Neural progenitor cell (in vitro differentiated cells): Measurements from ENCODE around the gene SRGAP3. TPM values are rescaled to one million over a fixed set of nuclear protein-coding genes. Genes with fewer than 3 reads are reported as not detected.

Experiments
- DNase-seq: peaks from one replicate; pipeline ENCODE4 v3.0.0-alpha.2; 2016; ENCODE audit warnings: low spot score
- H2AFZ ChIP-seq: fragments of 200-600 bp; sonication (generic); replicated peaks from 2 replicates; pipeline ENCODE4 v1.6.1; 2016; ENCODE audit warnings: antibody characterized with exemption
- H3F3A ChIP-seq: fragments of 200-600 bp; sonication (generic); 2 replicates; pipeline ENCODE4 v1.6.1; 2016; ENCODE audit warnings: antibody characterized with exemption, low read depth
- H3K27ac ChIP-seq: fragments of 200-600 bp; sonication (generic); 2 replicates; pipeline ENCODE4 v1.5.1; 2016; ENCODE audit warnings: mild to moderate bottlenecking
- H3K27me3 ChIP-seq: fragments of 200-600 bp; sonication (generic); 2 replicates; pipeline ENCODE4 v1.6.1; 2016; ENCODE audit warnings: mild to moderate bottlenecking, moderate library complexity
- H3K36me3 ChIP-seq: fragments of 200-600 bp; sonication (generic); 2 replicates; pipeline ENCODE4 v1.5.1; 2016
- H3K4me1 ChIP-seq: fragments of 200-600 bp; sonication (generic); 2 replicates; pipeline ENCODE4 v1.6.1; 2016; ENCODE audit warnings: mixed run types
- H3K4me2 ChIP-seq: fragments of 200-600 bp; sonication (generic); 2 replicates; pipeline ENCODE4 v1.6.1; 2016
- H3K4me3 ChIP-seq: fragments of 200-600 bp; sonication (generic); 2 replicates; pipeline ENCODE4 v1.5.1; 2016
- H3K79me2 ChIP-seq: fragments of 200-600 bp; sonication (generic); 2 replicates; pipeline ENCODE4 v1.6.1; 2016; ENCODE audit warnings: low read depth
- H3K9ac ChIP-seq: fragments of 200-600 bp; sonication (generic); 2 replicates; pipeline ENCODE4 v1.6.1; 2016
- H3K9me3 ChIP-seq: fragments of 200-600 bp; sonication (generic); 2 replicates; pipeline ENCODE4 v1.5.1; 2016; ENCODE audit warnings: low read depth
- H4K20me1 ChIP-seq: fragments of 200-600 bp; sonication (generic); 2 replicates; pipeline ENCODE4 v1.6.1; 2016; ENCODE audit warnings: low read depth
- H3K27ac Mint-ChIP-seq: 3 replicates; pipeline ENCODE4 v1.8.0; 2021; ENCODE audit warnings: mixed read lengths
- H3K27me3 Mint-ChIP-seq: 2 replicates; pipeline ENCODE4 v1.8.0; 2022; ENCODE audit warnings: low read depth, mild to moderate bottlenecking, inconsistent platforms, moderate library complexity, mixed read lengths; ENCODE audit not compliant: insufficient read depth
- H3K36me3 Mint-ChIP-seq: 3 replicates; pipeline ENCODE4 v1.8.0; 2021; ENCODE audit warnings: mixed read lengths
- H3K4me1 Mint-ChIP-seq: 3 replicates; pipeline ENCODE4 v1.8.0; 2021; ENCODE audit warnings: mixed read lengths
- H3K4me3 Mint-ChIP-seq: 3 replicates; pipeline ENCODE4 v1.8.0; 2021; ENCODE audit warnings: mild to moderate bottlenecking, moderate library complexity, mixed read lengths
- H3K9me3 Mint-ChIP-seq: 3 replicates; pipeline ENCODE4 v1.8.0; 2020; ENCODE audit warnings: mixed read lengths
- CTCF ChIP-seq: fragments of 200-600 bp; sonication (generic); IDR thresholded peaks from 2 replicates; pipeline ENCODE4 v1.5.1; 2017; ENCODE audit warnings: antibody characterized with exemption, mild to moderate bottlenecking
- EZH2 ChIP-seq: fragments of 200-600 bp; sonication (generic); IDR thresholded peaks from 2 replicates; pipeline ENCODE4 v1.6.1; 2017; ENCODE audit warnings: antibody characterized with exemption, mild to moderate bottlenecking, moderate library complexity
- EZH2phosphoT487 ChIP-seq: fragments of 200-600 bp; sonication (generic); IDR thresholded peaks from 2 replicates; pipeline ENCODE4 v1.6.1; 2017; ENCODE audit warnings: antibody characterized with exemption
- total RNA-seq: library from RNA; depleted of rRNA; stranded (reverse); fragments of >200 nt; gene quantifications from 2 replicates; pipeline ENCODE4 v1.2.3, GENCODE V29; 2015; ENCODE audit warnings: low replicate concordance

SRGAP3 gene
- total RNA-seq, 1 donor from 2014 or later = 59.3 TPM

- Mint-ChIP-seq H3K9me3 (no peaks in the 10 kb centered on the region), H3K4me3 (no peak overlapping the region), H3K27me3 (no peaks in the 10 kb centered on the region), H3K36me3 (peaks cover 10% of the 10 kb centered on the region), H3K4me1 (peaks cover 63% of the 10 kb centered on the region), H3K27ac (no peak overlapping the region)
- Histone ChIP-seq H3K27ac (no peak overlapping the region), H3K9me3 (no peaks in the 10 kb centered on the region), H3K4me1 (peaks cover 22% of the 10 kb centered on the region), H4K20me1 (peaks cover 24% of the 10 kb centered on the region), H3K79me2 (peaks cover 4% of the 10 kb centered on the region), H2AFZ (no peak overlapping the region), H3K27me3 (no peaks in the 10 kb centered on the region), H3K4me3 (no peak overlapping the region), H3K4me2 (no peak overlapping the region), H3F3A (peaks cover 5% of the 10 kb centered on the region), H3K36me3 (no peaks in the 10 kb centered on the region), H3K9ac (no peak overlapping the region)
- no peak for DNase-seq
- TF ChIP-seq EZH2phosphoT487 (no peak), CTCF (no peak), EZH2 (no peak)
Observed at GRCh38 chr3:9214185-9214584, 35.3 kb downstream of the SRGAP3 start.

GRCh38 chr3:9213019-9213634, 36.3 kb downstream of the SRGAP3 start:
- Mint-ChIP-seq H3K4me3 (no peak overlapping the region), H3K27ac (peak overlapping the region; percentile 31), H3K36me3 (peaks cover 16% of the 10 kb centered on the region), H3K4me1 (peaks cover 65% of the 10 kb centered on the region), H3K9me3 (no peaks in the 10 kb centered on the region), H3K27me3 (no peaks in the 10 kb centered on the region)
- Histone ChIP-seq H2AFZ (no peak overlapping the region), H3K27me3 (no peaks in the 10 kb centered on the region), H3K4me2 (no peak overlapping the region), H3K27ac (no peak overlapping the region), H4K20me1 (peaks cover 20% of the 10 kb centered on the region), H3K9me3 (no peaks in the 10 kb centered on the region), H3K4me1 (peaks cover 19% of the 10 kb centered on the region), H3K9ac (no peak overlapping the region), H3K36me3 (no peaks in the 10 kb centered on the region), H3K79me2 (peaks cover 4% of the 10 kb centered on the region), H3K4me3 (no peak overlapping the region), H3F3A (peaks cover 2% of the 10 kb centered on the region)
- TF ChIP-seq EZH2phosphoT487 (no peak), EZH2 (no peak), CTCF (no peak)
- no peak for DNase-seq

- Mint-ChIP-seq H3K4me3 (no peak overlapping the region), H3K27me3 (no peaks in the 10 kb centered on the region), H3K36me3 (peaks cover 20% of the 10 kb centered on the region), H3K9me3 (no peaks in the 10 kb centered on the region), H3K4me1 (peaks cover 59% of the 10 kb centered on the region), H3K27ac (peak overlapping the region; percentile 44)
- Histone ChIP-seq H3K4me1 (peaks cover 4% of the 10 kb centered on the region), H2AFZ (no peak overlapping the region), H3F3A (no peaks in the 10 kb centered on the region), H3K9ac (no peak overlapping the region), H4K20me1 (peaks cover 4% of the 10 kb centered on the region), H3K27me3 (no peaks in the 10 kb centered on the region), H3K4me3 (no peak overlapping the region), H3K4me2 (no peak overlapping the region), H3K36me3 (no peaks in the 10 kb centered on the region), H3K9me3 (no peaks in the 10 kb centered on the region), H3K79me2 (peaks cover 8% of the 10 kb centered on the region), H3K27ac (no peak overlapping the region)
- no peak for DNase-seq
- TF ChIP-seq EZH2phosphoT487 (no peak), EZH2 (no peak), CTCF (no peak)
Observed at GRCh38 chr3:9211155-9211950, 38.1 kb downstream of the SRGAP3 start.
